ENCODE measurements around the gene SCGB1A1.
"Not testable (repeated sequence)": the region's sequence is repeated elsewhere in the genome, so short reads cannot be mapped to it uniquely, and the experiment has no call there.

SCGB1A1 gene

DNA sequence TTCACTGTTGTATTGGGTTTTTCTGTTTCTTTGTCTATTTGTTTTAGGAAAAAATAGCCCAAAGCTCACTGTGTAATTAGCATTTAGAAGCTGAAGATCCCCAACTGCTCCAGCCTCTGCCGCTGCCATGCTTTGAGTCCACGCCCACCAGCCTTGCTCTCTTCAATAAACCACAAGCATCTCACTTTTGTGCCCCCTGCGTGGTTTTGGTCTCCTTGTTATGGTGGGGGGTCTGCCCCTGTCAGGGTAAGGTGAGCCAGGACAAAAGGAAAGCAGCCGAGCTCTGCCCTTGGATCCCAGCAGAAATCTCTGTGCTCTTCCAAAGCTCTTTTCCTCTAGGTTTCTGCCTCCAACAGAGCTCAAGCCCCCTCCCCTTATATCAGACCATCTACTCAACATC, 4.2 kb downstream of the SCGB1A1 start:
- DNase-seq, result no peak

DNA sequence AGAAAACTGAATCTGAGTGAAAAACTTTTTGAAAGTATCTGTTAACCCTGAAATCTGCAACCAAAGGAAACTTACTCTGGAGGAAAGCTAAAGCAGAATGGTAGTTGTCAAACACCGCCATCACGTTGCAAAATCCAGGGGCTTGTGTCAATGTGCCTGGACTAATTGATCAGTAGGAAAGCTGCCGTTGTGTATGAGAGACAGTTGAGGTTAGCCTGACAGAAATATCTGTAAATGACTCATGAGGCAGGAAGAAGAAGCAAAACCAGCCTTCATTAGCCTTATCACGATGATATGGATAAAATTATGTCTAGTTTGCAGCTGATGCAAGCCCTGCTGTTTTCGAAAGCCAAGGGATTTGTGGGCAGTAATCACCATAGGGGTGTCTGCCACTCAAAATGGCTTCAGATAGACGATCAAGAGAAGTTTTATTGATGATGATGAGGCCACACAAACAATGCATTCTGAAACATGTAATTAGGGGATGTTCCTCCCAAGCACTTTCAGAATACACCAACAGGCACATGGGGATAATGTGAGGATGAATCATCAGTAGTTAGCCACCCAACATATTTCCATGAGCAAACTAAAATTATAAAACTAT, 8.9 kb downstream of the SCGB1A1 start:
- no peak for DNase-seq

DNA sequence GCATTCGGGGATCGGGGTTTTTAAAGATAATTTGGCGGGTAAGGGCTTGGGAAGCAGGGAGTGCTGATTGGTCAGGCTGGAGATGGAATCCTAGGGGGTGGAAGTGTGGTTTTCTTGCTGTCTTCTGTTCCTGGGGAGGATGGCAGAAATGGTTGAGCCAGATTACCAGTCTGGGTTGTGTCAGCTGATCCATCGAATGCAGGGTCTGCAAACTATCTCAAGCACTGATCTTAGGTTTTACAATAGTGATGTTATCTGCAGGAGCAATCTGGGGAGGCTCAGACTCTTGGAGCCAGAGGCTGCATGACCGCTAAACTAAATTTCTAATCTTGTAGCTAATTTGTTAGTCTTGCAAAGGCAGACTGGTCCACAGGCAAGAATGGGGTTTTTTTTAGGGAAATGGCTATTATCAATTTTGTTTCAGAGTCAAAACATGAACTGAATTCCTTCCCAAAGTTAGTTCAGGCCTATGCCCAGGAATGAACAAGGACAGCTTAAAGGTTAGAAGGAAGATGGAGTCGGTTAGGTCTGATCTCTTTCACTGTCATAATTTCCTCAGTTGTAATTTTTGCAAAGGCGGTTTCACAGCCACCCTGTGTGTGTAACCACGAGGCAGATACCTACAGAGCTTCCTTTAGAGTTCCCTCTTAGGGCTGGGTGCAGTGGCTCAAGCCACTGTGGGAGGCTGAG, 10.2 kb downstream of the SCGB1A1 start:
- DNase-seq, result no peak

DNA sequence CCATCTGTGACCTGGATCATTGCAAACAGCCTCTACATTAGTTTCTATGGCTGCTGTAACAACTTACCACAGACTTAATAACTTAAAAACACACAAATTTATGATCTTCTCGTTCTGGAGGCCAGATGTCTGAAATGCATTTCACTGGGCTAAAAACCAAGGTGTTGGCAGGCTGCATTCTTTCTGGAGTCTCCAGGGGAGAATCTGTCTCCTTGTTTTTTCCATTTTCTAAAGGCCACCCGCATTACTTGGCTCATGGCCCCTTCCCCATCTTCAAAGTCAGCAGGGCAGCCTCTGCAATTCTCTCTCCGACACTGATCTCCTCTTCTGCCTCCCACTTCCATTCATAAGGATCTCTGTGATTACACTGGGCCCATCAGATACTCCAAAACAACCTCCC, 11.6 kb downstream of the SCGB1A1 start:
- no peak for DNase-seq

DNA sequence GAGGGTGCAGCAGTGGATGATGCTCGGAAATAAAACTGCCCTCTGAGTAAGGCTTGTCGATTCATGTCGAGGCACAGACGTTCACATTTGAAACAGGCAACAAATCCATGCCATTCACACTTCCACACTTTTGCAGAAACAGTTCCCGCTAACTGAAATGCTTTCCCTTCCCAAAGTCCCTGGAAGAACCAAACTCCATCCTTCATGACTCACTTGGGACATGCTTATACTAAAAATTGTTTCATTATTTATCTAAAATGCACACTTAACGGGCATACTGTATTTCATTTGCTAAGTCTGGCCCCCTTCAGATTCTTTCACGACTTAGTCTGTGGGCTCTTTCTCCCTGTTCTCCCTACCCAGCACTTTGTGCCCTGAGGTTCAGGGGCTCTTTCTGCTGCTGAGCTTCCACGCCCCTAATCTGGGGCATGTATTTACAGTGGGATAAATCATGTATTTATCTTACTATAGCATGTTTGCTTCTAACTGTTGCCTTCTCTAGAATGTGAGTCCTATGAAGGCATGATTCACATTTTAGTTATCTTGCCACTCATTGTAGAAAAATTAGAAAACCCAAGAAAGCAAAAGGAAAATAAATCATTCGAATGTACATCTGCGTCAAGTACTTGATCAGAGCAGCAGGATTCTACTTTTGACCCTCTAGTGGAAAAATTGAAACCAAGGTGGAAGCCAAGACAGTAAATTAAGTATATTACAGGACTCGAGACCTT, 12.5 kb downstream of the SCGB1A1 start:
- DNase-seq, result no peak

DNA sequence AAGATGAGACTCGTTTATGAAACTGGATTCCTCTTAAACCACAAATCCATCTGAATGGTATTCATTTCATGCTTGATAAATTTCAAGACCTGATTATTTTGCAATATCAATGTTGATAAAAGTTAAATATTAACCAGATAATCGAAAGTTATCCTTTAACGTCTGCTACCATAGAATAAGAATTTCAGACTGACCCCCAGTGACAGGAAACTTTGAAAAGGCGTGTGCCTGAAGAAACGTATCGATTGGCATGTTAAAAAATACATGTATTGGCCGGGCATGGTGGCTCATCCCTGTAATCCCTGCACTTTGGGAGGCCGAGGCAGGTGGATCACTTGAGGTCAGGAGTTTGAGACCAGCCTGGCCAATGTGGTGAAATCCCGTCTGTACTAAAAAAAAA, 13.9 kb downstream of the SCGB1A1 start:
- no peak for DNase-seq

DNA sequence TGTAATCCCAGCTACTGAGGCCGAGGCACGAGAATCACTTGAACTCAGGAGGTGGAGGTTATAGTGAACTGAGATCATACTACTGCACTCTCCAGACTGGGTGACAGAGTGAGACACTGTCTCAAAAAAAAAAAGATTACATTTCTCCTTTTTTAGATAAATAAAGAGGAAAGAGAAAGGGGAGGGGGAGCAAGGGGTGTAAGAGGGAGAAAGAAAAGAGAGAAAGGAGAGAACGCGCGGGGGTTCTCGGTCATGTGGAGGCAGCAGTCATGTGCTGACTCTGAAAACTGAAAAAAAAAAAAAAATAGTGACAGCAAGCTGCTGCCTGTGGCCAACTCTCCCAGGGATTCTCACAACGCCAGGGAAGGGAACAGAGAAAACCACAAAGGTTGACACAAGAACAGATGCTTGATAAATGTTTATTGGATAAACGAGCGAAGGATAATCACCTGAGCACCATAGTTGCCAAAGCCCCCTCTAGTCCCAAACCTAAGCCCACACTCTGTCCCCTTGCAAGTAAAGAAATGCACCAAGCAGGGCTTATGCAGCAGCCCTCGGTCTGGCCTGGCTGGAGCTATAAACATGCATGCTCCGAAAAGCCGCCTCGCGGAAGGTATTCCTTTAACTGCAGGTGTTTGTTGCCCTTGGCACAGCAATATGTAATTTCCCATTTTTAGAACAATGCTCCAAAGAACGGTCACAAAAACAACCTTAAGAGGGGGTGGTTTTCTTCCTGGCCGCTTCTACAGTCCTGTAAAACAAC, 14.5 kb downstream of the SCGB1A1 start:
- DNase-seq, result no peak

DNA sequence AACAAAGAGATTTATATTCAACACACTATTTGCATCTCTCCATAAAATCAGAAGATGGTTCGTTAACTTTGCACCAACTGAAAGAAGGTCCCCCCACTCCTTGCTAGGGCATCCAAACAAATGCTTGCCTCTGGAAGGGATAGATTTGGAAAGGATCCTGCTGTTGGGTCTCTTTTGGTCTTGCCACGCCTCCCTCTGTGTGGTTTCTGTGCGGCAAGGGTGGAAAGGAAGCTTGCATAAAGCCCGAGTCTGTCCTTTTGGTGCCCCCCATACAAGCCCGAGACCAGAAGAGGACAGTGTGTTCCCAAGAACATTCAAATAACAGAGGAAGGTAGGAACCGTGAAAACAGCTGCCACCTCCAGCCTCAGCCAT, 15.1 kb downstream of the SCGB1A1 start:
- no peak for DNase-seq

DNA sequence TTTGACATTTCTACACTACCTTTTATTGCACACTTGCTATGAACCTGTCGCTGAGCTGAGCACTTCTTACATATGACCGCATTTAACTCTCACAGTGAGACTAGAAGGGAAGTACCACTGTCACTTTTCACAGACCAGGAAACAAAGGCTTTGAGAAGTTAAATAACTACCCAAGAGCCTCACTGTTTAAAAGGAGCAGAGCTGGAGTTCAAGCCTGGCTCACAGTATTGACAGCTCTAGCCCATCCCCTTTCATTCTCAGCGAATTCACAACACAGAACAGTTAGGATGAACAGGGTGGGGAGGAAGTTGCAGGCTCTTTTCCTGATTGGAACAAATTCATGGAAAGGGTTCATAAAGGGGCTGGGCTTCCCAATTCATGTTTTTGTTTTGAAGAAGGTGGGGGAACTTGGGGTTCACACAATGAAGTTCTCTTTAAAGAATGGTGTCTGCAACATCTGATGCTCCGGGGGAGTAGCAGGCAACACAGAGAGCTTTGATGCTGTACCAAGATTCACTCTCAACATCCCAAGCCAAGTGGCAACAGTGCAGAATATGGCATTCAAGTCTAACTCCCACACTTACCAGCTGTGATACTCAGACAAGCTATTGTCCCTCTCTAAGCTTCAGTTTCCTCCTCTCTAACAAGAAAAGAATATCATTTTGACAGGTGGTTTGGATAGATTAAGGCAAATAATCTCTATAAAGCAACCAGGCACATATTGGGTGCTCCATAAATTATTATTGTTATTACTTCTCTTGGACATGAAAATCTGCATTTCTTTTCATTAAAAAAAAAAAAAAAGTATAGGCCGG, 17.2 kb downstream of the SCGB1A1 start:
- no peak for DNase-seq

DNA sequence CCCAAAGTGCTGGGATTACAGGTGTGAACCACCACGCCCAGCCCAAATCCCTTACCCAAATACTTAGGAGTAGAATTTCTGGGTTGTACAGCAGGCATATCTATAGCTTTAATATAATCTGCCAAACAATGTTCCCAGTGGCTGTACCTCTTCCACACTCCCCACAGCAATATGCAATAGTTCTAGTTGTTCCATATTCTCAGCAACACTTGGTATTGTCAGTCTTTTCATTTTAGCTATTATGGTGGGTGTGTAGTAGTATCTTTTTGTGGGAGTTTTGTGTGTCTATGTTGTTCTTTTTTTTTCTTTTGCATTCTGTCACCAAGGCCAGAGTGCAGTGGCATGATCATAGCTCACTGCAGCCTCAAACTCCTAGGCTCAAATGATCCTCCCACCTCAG, 18.8 kb downstream of the SCGB1A1 start:
- no peak for DNase-seq

DNA sequence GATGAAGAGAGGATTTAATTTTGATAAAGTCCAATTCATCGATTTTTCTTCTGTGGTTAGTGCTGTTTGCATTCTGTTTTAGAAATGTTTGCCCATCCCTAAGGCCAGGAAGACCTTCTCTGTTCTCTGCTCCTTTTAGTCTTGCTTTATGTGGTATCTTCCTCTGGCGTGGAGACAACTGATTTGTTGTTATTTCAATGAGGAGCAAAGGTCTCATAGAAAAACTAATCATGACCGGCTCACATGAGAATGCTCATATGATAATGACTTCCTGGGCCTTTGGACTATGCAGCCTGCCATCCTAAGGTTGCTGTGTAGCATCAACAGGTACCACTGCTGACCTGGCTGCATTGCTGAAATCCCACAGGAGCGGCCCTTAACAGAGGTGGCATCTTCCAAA, 19.8 kb downstream of the SCGB1A1 start:
- DNase-seq, result no peak

DNA sequence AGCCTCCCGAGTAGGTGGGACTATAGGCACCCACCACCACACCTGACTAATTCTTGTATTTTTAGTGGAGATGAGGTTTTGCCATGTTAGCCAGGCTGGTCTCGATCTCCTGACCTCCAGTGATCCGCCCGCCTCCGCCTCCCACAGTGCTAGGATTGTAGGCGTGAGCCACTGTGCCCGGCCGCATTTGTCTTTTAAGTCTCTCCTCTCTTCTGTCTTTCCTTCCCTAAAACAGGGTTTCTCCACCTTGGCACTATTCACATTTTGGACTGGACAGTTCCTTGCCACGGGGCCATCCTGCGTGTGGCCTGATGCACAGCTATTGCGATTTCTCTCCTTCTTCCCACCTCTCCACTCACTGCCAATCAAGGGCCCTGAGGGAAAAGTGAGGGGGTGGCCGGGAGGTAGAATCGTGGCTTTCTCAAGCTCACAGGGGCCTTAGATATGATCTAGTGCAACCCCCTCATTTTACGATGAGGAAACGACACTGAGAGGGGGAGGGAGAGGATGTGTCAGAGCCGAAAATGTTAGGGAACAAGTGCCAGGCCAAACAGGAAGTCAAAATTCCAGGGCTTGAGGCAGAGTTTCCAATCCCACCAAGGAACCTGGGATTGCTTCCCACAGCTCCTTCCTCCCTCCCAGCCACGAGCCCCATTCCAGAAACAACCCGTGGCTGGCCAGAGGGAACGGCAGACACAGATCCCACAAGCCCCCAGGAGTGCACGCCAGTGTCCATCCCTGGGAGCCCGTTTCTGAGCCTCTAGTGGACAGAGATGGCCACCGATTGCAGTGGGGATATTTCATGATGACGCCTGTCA, 21.2 kb downstream of the SCGB1A1 start:
- no peak for DNase-seq

DNA sequence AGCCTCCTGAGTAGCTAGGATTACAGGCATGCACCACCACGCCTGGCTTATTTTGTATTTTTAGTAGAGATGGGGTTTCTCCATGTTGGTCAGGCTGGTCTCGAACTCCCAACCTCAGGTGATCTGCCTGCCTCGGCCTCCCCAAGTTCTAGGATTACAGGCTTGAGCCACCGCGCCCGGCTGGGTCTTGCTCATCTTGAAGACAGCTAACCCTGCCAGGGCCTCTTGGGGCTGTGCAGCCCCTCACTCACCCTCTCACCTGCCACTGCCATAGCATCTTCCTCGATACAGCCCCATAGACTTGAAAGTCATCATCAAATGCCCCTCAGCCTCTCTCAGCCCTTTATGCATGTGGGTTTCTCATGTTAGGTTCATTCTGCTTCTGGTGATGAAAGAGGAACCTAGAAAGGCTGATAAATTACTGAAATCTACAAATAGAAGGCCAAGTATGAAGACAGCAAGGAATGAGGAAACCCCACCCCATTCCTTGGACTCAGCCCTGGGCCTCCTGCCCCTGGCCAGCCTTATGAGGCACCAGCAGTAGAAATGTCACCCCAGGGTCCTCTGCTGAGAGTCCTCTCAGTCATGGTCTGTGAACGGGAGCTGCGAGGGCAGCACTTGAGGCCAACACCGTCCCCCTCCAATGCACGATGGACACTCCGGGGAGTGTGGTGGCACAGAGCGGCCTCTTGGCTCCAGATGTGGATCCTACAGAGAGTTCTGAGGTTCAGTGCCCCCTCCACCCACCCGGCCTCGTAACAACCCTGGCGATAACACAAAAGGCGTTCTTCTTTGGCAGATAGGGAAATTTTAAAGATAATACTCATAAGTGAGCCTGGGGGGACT, 24.8 kb downstream of the SCGB1A1 start:
- DNase-seq, result no peak

DNA sequence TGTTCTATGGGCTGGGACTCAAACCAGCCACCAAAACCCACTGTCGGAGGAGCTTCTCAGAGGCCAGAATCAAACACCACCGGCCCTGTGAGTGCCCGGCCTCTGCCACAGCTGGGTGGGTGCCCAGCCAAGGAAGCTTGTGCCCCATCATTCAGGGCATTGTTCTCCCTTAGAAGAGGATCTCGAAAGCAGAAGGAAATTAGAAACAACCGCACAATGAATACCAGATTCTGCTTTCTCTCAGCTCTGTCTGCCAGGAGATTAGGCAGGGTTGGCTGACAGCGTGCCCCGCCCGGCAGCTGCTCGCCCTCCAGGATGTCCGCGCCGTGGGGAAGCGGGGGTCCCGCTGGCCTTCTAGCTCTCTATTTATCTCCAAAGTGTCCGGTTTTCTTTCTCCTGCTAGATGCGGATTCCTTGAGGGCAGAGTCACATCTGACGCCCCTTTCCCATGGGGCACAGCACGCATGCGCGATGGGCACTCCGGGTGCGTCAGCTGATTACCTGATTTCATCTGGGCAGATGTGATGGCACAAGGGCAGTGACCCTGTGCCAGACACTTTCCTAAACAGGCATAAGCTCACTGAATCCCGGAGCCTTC, 25.5 kb downstream of the SCGB1A1 start:
- DNase-seq, result peak; percentile 45

DNA sequence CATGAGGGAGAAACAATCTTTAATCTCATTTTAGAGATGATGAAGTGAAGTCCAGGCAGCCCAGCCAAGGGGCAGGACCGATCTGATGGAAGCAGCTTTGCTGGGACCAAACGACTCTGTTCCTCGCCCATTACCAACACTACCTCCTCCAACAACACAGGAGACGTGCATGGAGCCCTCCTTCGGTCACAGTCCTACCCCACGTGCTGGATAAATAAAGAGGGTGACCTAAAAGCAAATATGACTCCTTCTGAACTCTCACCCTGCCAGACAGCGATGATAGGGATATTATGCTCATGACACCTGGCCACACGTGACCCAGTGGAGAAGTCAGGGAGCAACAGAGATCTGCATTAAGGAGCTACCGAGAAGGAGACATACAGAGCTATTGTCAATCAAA, 26.0 kb downstream of the SCGB1A1 start:
- DNase-seq, result peak; percentile 50

DNA sequence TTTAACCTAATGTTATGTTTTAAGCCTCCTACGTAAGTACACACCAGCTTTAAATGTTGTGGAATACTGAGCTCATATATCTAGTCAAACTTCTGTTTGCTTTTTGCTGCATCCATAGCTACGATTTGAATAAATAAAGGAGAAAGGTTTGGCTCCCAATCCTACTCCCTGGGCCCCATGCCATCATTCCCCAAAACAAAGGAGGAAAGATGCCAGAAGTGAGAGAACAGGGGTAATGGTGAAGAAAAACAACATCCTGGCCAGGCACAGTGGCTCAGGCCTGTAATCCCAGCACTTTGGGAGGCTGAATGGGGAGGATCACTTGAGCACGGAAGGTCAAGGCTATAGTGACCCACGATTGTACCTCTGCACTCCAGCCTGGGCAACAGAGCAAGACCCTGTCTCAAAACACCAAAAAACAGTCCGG, 26.5 kb downstream of the SCGB1A1 start:
- DNase-seq, result peak; percentile 46

DNA sequence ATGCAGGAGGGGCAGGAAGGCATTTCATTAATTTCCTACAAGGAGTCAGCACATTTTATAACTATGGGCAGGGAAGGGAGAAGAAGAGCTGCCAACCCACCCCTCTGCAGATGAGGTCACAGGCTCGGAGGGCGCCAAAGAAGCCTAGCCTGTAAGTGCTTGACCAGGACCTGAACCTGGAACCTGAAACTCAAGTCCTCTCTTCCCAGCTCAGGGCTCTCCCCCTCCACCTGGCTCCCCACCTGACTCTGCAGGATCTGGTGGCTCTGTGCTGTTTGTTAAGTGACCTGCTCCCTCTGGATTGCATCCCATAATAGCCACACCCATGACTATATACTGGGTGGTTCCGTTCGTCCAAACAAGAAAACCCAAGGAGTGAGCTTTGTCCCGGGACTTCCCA, 27.3 kb downstream of the SCGB1A1 start:
- DNase-seq, result peak; percentile 21

DNA sequence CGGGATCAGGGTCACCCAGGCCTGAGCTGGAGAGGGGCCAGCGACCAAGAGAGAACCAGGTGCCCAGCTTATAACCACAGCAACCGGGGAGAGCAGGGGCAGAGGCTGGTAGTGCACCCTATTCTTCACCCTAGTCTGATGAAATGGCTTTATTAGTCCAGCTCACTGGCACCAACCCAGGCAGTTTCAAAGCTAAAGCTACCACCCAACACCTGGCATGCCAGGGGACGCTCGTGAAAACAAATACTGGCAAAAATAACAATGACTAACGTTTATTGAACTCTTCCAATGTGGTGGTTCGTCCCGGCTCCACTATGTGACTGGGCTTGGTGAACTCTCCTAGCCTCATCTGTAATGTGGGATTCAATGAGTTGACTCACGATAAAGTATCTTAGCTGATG, 30.6 kb downstream of the SCGB1A1 start:
- DNase-seq, result peak; percentile 47

DNA sequence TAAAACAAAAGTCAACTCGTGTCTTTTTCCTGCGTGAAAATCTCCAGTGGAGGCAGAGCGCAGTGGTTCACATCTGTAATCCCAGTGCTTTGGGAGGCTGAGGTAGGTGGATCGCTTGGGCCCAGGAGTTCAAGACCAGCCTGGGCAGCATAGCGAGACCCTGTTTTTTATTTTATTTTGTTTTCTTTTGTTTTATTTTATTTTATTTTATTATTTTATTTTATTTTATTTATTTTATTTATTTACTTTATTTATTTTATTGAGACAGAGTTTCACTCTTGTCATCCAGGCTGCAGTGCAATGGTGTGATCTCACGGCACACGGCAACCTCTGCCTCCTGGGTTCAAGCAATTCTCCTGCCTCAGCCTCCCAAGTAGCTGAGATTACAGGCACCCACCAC, 31.1 kb downstream of the SCGB1A1 start:
- DNase-seq, result not testable (repeated sequence)

DNA sequence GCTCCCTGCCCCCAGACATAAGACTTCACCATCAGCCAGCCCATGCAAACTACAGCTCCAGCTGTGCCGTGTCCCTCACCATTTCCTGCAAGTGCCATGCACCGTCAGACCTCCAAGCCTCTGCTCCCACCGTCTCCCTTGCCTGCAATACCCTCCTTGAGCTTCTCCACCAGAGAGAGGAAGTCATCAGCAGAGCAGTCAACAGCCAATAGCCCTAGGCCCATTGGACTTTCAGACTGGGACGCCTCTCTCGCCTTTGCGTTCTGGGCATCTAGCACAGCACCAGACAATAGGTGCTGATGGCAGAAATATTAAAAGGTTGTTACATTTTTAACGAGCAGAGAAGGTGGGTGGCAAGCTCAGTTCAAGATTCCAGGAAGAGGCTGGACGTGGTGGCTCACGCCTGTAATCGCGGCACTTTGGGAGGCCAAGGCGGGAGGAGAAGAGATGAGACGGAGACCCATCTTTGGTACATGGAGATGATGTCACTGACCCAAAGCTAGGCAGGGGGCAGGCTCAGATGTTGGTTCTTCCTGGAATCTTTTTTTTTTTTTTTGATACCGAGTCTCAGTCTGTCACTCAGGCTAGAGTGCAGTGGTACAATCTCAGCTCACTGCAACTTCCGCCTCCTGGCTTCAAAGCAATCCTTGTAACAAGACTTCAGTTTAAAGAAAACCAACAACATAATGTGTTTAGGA, 31.9 kb downstream of the SCGB1A1 start:
- no peak for DNase-seq
